ENCODE results near the gene VSIR.

Gene VSIR

GRCh38 chr10:71746344-71747037 lies 26.8 kb downstream of the VSIR start:
- no peak for DNase-seq

- DNase-seq, result no peak
Observed at GRCh38 chr10:71745664-71746250, 27.6 kb downstream of the VSIR start.

- DNase-seq, result no peak
Observed at GRCh38 chr10:71744897-71745663, 28.2 kb downstream of the VSIR start.

- DNase-seq, result no peak
Observed at GRCh38 chr10:71743866-71744265, 29.5 kb downstream of the VSIR start.

GRCh38 chr10:71743089-71743838 lies 30.1 kb downstream of the VSIR start:
- no peak for DNase-seq

GRCh38 chr10:71742301-71743088 lies 30.8 kb downstream of the VSIR start:
- no peak for DNase-seq

GRCh38 chr10:71741671-71742070 lies 31.6 kb downstream of the VSIR start:
- DNase-seq, result no peak

- no peak for DNase-seq
Observed at GRCh38 chr10:71741029-71741428, 32.3 kb downstream of the VSIR start.

GRCh38 chr10:71740069-71740653 lies 33.2 kb downstream of the VSIR start:
- no peak for DNase-seq

- no peak for DNase-seq
Observed at GRCh38 chr10:71739358-71739900, 33.9 kb downstream of the VSIR start.

- no peak for DNase-seq
Observed at GRCh38 chr10:71737834-71738197, 35.5 kb downstream of the VSIR start.

- no peak for DNase-seq
Observed at GRCh38 chr10:71737001-71737833, 36.1 kb downstream of the VSIR start.

- DNase-seq, result no peak
Observed at GRCh38 chr10:71736570-71736952, 36.8 kb downstream of the VSIR start.

GRCh38 chr10:71735709-71736569 lies 37.4 kb downstream of the VSIR start:
- no peak for DNase-seq

- no peak for DNase-seq
Observed at GRCh38 chr10:71734797-71735196, 38.5 kb downstream of the VSIR start.

GRCh38 chr10:71731791-71732190 lies 41.5 kb downstream of the VSIR start:
- no peak for DNase-seq

- DNase-seq, result no peak
Observed at GRCh38 chr10:71729161-71729636, 44.1 kb downstream of the VSIR start.

- no peak for DNase-seq
Observed at GRCh38 chr10:71727738-71728737, 45.3 kb downstream of the VSIR start.

Measured in NCI-H1930 (cell line).